Ecto neural progenitor cell (in vitro differentiated cells): Measurements from ENCODE around the gene CEP76.

Experiments used
- DNase-seq: peaks from one replicate; pipeline ENCODE4 v3.0.0-alpha.2; 2018; ENCODE audit warnings: low spot score

Gene CEP76

DNA sequence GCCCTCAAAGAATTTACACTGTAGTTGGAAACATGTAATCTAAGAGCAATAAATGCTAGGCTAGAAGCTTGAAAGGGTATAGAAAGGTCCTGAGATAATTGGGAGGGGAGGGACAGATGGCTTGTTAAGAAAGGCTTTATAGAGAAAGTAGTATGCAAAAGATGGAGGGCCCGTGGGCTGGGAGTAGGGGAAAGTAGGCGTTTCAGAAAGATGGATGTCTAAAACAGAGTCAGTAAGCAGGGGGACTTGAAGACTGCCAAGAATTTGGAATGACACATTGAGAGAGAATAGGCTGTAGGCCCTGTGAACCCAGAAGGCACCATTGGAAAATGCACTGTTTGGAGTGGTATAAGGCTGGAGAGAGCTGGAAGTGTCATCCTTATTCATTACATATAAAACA, 1.1 kb upstream of the CEP76 start:
- no peak for DNase-seq

GRCh38 chr18:12703096-12703567, 609 bp upstream of the CEP76 start:
- no peak for DNase-seq

GRCh38 chr18:12701161-12701560, 1.4 kb downstream of the CEP76 start:
- no peak for DNase-seq

GRCh38 chr18:12699747-12700146, 2.8 kb downstream of the CEP76 start:
- DNase-seq: no peak

- no peak for DNase-seq
Observed at GRCh38 chr18:12694032-12694431, 8.5 kb downstream of the CEP76 start.

GRCh38 chr18:12692206-12692605, 10.3 kb downstream of the CEP76 start:
- no peak for DNase-seq

DNA sequence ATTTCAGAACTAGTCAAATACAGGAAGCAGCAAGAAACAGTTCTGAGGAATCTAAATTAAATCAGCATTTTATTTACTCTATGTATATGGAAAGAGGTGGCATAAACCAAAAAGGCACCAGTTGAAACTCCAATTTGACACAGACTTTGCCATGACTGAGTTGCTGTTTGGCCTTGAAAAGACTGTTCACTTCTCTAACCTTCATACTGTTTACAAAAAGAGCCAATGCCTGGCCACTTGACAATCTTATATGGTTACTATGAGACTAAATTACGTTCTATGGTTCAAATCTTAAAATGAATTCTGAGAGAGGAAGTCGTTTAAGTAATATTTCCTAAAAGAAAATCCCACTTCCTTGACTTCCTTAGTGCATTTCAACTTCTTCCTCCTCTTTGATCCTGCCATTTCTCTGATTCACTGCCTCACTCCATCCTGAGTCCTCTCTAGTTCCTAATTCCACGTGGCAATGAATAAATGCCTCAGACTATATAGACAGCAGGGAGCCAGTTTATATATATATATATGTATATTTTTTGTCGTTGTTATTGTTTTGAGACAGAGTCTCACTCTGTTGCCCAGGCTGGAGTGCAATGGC, 13.2 kb downstream of the CEP76 start:
- DNase-seq: no peak

GRCh38 chr18:12686100-12686499, 16.4 kb downstream of the CEP76 start:
- DNase-seq: no peak

DNA sequence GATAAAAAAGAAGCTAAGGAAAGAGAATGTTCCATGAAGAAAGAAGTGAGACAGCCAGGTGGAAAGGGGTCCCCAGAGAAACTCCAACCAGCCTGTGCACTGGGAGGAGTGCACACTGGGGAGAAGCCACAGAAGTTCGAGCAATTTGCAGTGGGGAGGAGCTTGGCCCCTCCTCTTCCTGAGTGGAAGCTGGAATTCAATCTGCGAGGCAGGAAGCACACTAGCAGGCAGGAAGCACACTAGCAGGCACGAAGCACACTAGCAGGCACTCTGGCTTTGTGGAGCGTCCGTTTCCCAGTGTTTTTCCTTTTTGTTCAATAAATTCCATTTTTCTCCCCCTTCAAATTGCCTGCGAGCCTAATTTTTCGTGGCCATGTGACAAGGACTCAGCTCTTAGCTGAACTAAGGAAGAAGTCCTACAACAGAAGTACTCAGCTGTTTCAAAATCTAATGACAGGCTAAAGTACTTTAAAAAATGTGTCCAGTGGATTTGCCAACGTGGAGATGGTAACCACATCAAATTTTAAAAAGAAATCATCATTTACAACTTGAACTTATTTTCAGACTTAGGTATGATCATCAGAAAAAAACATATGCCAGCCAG, 23.2 kb downstream of the CEP76 start:
- DNase-seq: no peak

DNA sequence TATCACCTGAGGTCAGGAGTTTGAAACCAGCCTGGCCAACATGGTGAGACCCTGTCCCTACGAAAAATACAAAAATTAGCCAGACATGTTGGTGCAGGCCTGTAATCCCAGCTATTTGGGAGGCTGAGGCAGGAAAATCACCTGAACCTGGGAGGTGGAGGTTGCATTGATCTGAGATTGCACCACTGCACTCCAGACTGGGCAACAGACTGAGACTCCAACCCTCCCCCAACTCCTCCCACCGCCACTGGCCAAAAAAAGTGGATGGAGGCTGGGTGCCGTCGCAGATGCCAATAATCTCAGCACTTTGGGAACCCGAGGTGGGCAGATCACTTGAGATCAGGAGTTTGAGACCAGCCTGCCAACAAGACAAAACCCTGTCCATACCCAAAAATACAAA, 34.5 kb downstream of the CEP76 start:
- no peak for DNase-seq

- no peak for DNase-seq
Observed at GRCh38 chr18:12659904-12660605, 42.5 kb downstream of the CEP76 start.

DNA sequence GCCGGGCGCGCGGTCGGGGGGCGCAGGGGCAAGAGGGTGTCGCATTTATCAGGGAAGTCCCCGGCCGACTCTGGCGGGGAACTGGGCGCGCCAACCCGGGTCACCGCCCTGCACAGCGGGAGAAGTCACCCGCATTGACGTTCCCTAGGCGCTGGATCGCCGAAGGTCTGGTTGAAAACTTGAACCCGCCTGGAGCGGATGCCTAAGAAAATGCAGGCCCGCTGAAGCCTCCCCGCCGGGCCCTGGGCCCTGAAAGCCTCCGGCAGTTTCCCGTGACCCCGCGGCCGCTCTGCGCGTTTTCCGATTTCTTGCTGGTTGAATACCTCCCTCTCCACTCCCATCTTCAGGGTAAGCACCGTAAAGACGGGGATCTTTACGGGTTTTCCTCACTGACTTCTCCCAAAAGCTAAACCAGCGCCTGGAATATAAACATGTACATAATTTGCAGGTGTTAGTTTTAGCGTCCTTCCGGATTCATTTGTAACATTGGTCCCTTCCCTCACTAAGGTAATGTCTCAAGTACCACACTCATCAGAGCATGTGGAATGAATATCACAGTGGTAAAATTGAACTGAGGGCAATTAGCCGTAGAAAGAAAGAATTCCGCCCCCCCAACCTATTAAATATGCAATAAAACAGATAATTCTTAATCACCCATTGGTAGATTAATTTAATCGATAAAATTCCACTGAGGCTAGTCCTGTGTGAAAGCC, 43.9 kb downstream of the CEP76 start:
- DNase-seq: peak; percentile 76

GRCh38 chr18:12657684-12658425, 44.7 kb downstream of the CEP76 start, which contains the start of gene SPIRE1:
TSS of gene SPIRE1 (minus strand) at chr18:12658107. CDS start at chr18:12657866, 241 bp downstream.
- peak; percentile 75 for DNase-seq

DNA sequence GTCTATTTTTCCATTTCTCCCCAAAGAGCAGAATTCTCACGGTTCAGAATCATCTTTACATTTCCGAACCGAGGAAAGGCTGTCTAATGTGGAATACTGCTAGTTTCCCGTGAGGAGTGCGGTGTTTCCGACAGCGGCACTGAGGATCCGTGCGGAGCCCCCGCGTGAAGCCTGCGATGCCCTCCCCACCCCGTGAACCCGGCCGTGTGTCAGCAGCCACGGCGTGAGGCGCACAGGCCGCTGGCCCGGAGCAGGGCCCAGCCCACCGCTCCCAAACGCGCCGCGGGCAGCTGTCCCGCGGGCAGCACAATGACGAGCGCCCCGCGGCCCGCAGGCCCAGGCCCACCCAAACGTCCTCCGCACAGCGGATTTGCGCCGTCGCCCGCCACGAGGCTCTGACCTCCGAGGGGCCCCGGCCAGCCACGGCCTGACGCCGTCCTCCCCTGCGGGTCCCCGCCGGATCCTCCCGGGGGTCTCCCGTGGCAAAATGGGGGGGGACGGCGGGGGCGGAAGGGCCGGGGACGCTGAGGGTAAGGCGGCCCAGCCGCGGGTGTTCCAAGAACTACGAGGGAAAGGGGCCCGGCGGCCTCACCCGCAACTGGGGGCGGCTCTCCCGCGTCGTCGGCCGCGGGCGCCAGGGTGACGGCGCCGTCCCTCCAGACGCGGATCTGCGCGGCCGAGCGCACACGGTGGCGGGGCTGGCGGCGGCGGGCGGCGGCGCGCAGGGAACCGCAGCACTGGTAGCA, 45.4 kb downstream of the CEP76 start:
- peak; percentile 69 for DNase-seq

GRCh38 chr18:12656605-12656937, 46.0 kb downstream of the CEP76 start:
- DNase-seq: no peak

DNA sequence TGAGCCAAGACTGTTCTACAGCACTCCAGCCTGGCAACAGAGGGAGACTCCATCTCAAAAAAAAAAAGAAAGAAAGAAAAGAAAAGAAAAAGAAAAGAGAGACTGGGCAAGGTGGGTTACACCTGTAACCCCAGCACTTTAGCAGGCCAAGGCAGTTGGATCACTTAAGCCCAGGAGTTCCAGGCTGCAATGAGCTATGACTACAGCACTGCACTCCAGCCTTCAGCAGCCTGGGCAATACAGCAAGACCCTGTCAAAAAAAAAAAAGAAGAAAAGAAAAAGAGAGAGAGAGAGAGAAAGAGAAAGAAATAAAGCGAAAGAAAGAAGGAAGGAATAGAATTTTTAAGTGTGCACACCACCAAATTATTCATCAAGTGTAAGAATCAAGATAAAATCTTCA, 47.6 kb downstream of the CEP76 start:
- DNase-seq: no peak

DNA sequence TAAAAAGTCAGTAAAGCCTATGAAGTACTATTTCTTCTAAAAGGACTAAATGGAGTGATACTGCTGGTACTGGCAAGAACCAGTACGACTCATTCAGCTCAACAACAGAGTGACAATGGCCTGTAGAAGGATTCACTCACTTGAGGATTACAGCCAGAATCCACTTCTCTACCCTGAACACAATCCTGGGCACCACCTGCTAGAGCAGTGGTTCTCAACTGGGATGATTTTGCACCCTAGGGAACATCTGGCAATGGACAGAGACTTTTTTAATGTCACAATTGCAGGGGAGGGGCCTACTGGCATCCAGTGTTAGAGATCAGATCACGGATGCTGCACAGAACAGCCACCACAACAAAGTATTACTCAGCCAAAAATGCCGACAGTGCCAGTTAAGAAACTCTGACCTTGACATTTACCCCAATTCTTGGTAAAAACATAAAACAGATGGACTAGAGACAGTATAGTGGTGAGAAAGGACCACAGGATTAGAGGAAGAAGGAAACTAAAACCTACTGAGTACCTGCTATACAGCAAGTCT, 49.6 kb downstream of the CEP76 start:
- no peak for DNase-seq

DNA sequence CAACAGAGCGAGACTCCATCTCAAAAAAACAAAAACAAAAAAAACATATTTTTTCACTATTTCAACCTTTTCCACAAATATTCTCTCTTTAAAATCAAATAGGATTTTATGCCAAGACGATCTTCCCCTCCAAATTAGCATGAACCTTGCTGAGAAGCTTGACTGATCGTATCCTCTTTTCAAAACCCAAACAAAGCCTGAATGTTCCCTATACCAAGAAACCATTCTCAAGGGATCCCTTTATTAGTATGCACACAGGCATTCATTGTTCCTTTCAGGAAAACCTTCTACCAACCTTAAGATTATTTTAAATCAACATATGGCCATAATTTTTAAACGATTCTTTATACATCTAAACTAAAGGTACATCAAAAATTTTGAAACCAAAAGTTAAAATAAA, 50.9 kb downstream of the CEP76 start:
- no peak for DNase-seq

DNA sequence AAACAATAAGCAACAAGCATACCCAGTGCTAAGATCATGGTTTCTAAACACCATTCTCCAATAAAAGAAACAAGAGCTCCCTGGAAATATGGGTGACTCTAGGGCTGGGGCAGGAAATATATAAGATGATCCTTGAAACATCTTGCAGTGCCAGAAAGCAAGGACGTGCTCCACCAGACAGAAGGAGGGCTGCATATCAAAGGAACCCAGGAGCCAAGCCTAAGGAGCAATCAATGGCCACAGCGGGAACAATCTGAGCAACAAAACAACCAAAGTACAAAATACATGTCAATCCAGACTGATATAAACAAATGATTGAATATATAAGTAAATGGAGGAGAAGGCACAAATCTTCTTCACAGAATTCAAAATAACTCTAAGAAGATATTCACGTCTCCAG, 54.8 kb downstream of the CEP76 start:
- no peak for DNase-seq

- DNase-seq: no peak
Observed at GRCh38 chr18:12645751-12646203, 56.7 kb downstream of the CEP76 start.

DNA sequence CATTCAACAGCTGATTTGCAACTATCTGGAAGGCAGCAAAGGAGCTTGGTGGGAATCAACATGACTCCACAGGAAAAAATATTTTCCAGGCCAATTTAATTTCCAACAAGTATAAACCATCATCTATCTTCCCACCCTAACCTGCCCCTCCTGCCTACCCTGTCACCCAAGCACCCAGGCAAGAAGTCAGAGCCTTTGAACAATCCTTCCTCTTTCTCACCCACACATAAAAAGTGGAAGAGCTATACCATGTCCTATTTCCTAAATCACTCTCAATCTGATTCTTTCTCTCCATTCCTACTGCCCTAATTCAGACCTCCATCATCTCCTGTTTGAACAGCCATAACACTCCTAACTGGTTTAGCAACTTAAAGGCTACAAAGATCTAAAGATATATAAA, 57.3 kb downstream of the CEP76 start:
- DNase-seq: no peak
